H1 (cell line): ENCODE data around the gene GRIFIN. TPM values are rescaled to one million over a fixed set of nuclear protein-coding genes. Genes with fewer than 3 reads are reported as not detected.
A peak's percentile ranks its signal among the peaks of the same experiment; 100 is the strongest.

Source experiments
- CTCF ChIA-PET: fragments of 300-600 bp; sonication (Branson Sonifier 250); formaldehyde crosslinking; loops from one replicate; lab custom pipeline; 2021; ENCODE audit not compliant: partially characterized antibody; lab: Charles Lee
- POLR2A ChIA-PET: fragments of 300-600 bp; sonication (Branson Sonifier 250); formaldehyde crosslinking; loops from one replicate; lab custom pipeline; 2021; ENCODE audit warnings: inconsistent platforms; ENCODE audit not compliant: partially characterized antibody; lab: Charles Lee
- DNase-seq, 2 experiments: peaks; one replicate each; pipeline versions ENCODE4 v3.0.0 to v3.0.0-alpha.2; 2010 to 2022; ENCODE audit warnings: low spot score in 2 of 2, low read depth in 1 of 2, mixed read lengths in 1 of 2
- FAIRE-seq: peaks from 2 replicates; lab custom pipeline; 2011; peaks lifted over from hg19 to GRCh38; lab: Jason Lieb, UNC
- H2AFZ ChIP-seq: 2 replicates; pipeline ENCODE4 v1.8.1; 2012; ENCODE audit warnings: low read length, inconsistent platforms
- H2AK5ac ChIP-seq: 2 replicates; pipeline ENCODE4 v1.6.1; 2013; ENCODE audit warnings: low read depth, low read length
- H2BK120ac ChIP-seq: replicated peaks from 2 replicates; pipeline ENCODE3; 2013; ENCODE audit warnings: low read depth, low read length, inconsistent platforms
- H2BK12ac ChIP-seq: 2 replicates; pipeline ENCODE4 v1.6.1; 2013; ENCODE audit warnings: low read depth, low read length
- H2BK15ac ChIP-seq: 2 replicates; pipeline ENCODE4 v1.6.1; 2013; ENCODE audit warnings: low read length
- H2BK20ac ChIP-seq: 2 replicates; pipeline ENCODE4 v1.6.1; 2013; ENCODE audit warnings: low read length
- H2BK5ac ChIP-seq: 2 replicates; pipeline ENCODE4 v1.6.1; 2013; ENCODE audit warnings: low read depth, low read length
- H3K14ac ChIP-seq: 2 replicates; pipeline ENCODE4 v1.6.1; 2013; ENCODE audit warnings: inconsistent platforms; ENCODE audit not compliant: insufficient read length
- H3K18ac ChIP-seq: 2 replicates; pipeline ENCODE4 v1.6.1; 2013; ENCODE audit warnings: low read length; ENCODE audit errors: extremely low read depth
- H3K23ac ChIP-seq: 2 replicates; pipeline ENCODE4 v1.6.1; 2013; ENCODE audit warnings: inconsistent platforms; ENCODE audit not compliant: insufficient read length
- H3K23me2 ChIP-seq: 2 replicates; pipeline ENCODE4 v1.6.1; 2013; ENCODE audit warnings: low read depth, low read length
- H3K27ac ChIP-seq: 2 replicates; pipeline ENCODE4 v1.6.1; 2011; ENCODE audit warnings: low read depth, low read length, inconsistent platforms
- H3K27me3 ChIP-seq, 4 experiments: replicated peaks in 1 of 4; 1 replicate in 1 of 4; 2 replicates in 3 of 4; pipeline versions ENCODE4 v1.6.1 to v1.8.1; 2011 to 2013; ENCODE audit warnings: low read length in 3 of 4, mild to moderate bottlenecking in 3 of 4, inconsistent platforms in 2 of 4, mixed read lengths in 2 of 4, moderate library complexity in 1 of 4; ENCODE audit not compliant: control insufficient read depth in 3 of 4, insufficient read depth in 3 of 4; ENCODE audit errors: extremely low read depth in 1 of 4
- H3K36me3 ChIP-seq, 4 experiments: 2 replicates each; pipeline versions ENCODE4 v1.6.1 to v1.8.1; 2011 to 2013; ENCODE audit warnings: mild to moderate bottlenecking in 4 of 4, low read length in 3 of 4, moderate library complexity in 2 of 4, control low read depth in 1 of 4, inconsistent platforms in 1 of 4; ENCODE audit not compliant: insufficient read depth in 4 of 4, control insufficient read depth in 2 of 4
- H3K4ac ChIP-seq: replicated peaks from 2 replicates; pipeline ENCODE3; 2013; ENCODE audit warnings: low read length, low read depth, mixed read lengths, inconsistent platforms; ENCODE audit not compliant: insufficient read length
- H3K4me1 ChIP-seq, 4 experiments: replicated peaks in 1 of 4; 1 replicate in 1 of 4; 2 replicates in 3 of 4; pipeline versions ENCODE4 v1.6.1 to v1.8.1; 2011 to 2013; ENCODE audit warnings: low read length in 3 of 4, inconsistent platforms in 2 of 4, mixed read lengths in 1 of 4; ENCODE audit not compliant: insufficient read depth in 4 of 4, control insufficient read depth in 3 of 4
- H3K4me2 ChIP-seq, 2 experiments: 2 replicates each; pipeline versions ENCODE4 v1.6.1 to v1.8.1; 2011 to 2013; ENCODE audit warnings: low read depth in 2 of 2, low read length in 2 of 2, control low read depth in 1 of 2, inconsistent platforms in 1 of 2, mild to moderate bottlenecking in 1 of 2; ENCODE audit not compliant: insufficient read depth in 1 of 2
- H3K4me3 ChIP-seq, 4 experiments: fragments of 200-600, 300-600 bp in 1 of 4; sonication (generic), shearing (Covaris generic), sonication (Bioruptor Twin) in 1 of 4; 2 replicates each; pipeline versions ENCODE4 v1.5.1 to v1.8.1; 2011 to 2016; ENCODE audit warnings: low read length in 4 of 4, low read depth in 3 of 4, control low read depth in 2 of 4, inconsistent platforms in 2 of 4, mild to moderate bottlenecking in 2 of 4, mixed read lengths in 1 of 4, moderate library complexity in 1 of 4; ENCODE audit not compliant: insufficient read depth in 2 of 4; ENCODE audit errors: extremely low read depth in 1 of 4
- H3K56ac ChIP-seq: replicated peaks from 2 replicates; pipeline ENCODE3; 2013; ENCODE audit warnings: low read depth, mild to moderate bottlenecking, mixed read lengths, low read length, inconsistent platforms; ENCODE audit not compliant: insufficient read length
- H3K79me1 ChIP-seq: 2 replicates; pipeline ENCODE4 v1.6.1; 2013; ENCODE audit warnings: low read depth, low read length, control low read depth
- H3K79me2 ChIP-seq, 2 experiments: 2 replicates each; pipeline versions ENCODE4 v1.6.1 to v1.8.1; 2012 to 2013; ENCODE audit warnings: low read length in 2 of 2, mild to moderate bottlenecking in 2 of 2, inconsistent platforms in 1 of 2; ENCODE audit not compliant: insufficient read depth in 2 of 2, control insufficient read depth in 1 of 2
- H3K9ac ChIP-seq, 4 experiments: replicated peaks in 1 of 4; 1 replicate in 1 of 4; 2 replicates in 3 of 4; pipeline versions ENCODE4 v1.6.1 to v1.8.1; 2011 to 2013; ENCODE audit warnings: low read depth in 3 of 4, low read length in 3 of 4, control low read depth in 2 of 4, mild to moderate bottlenecking in 2 of 4, moderate library complexity in 2 of 4, inconsistent platforms in 1 of 4; ENCODE audit errors: extremely low read depth in 1 of 4
- H3K9me3 ChIP-seq, 2 experiments: 2 replicates each; pipeline versions ENCODE4 v1.6.1 to v1.8.1; 2012 to 2013; ENCODE audit warnings: mild to moderate bottlenecking in 2 of 2, moderate library complexity in 2 of 2, control low read depth in 1 of 2, inconsistent platforms in 1 of 2, low read depth in 1 of 2, low read length in 1 of 2, mixed read lengths in 1 of 2; ENCODE audit not compliant: insufficient read depth in 2 of 2
- H4K20me1 ChIP-seq, 2 experiments: replicated peaks in 1 of 2; 2 replicates each; pipeline versions ENCODE3 to v1.8.1; 2011 to 2013; ENCODE audit warnings: inconsistent platforms in 2 of 2, low read length in 2 of 2, mild to moderate bottlenecking in 1 of 2; ENCODE audit not compliant: insufficient read depth in 2 of 2, control insufficient read depth in 1 of 2
- H4K5ac ChIP-seq: 2 replicates; pipeline ENCODE4 v1.6.1; 2013; ENCODE audit warnings: low read length, low read depth, mixed read lengths, inconsistent platforms; ENCODE audit not compliant: insufficient read length
- H4K8ac ChIP-seq: 2 replicates; pipeline ENCODE4 v1.8.0; 2013; ENCODE audit warnings: mild to moderate bottlenecking, moderate library complexity, low read length, inconsistent platforms; ENCODE audit not compliant: insufficient read depth; ENCODE audit errors: extremely low read depth
- H4K91ac ChIP-seq: replicated peaks from 2 replicates; pipeline ENCODE3; 2013; ENCODE audit warnings: low read length, mixed read lengths, inconsistent platforms; ENCODE audit not compliant: insufficient read length
- ASH2L ChIP-seq: fragments of 200-600, 300-600 bp; sonication (generic); IDR thresholded peaks from one replicate; pipeline ENCODE4 v1.7.1; 2017; ENCODE audit warnings: low read length
- BACH1 ChIP-seq: IDR thresholded peaks from 2 replicates; pipeline ENCODE4 v1.6.1; 2012; ENCODE audit warnings: low read length, improper control_type of control experiment
- CBX8 ChIP-seq: fragments of 300-800, 300-1000 bp; sonication (generic); IDR thresholded peaks from 2 replicates; pipeline ENCODE4 v1.7.1; 2016; ENCODE audit warnings: low read depth, low read length, borderline replicate concordance
- CHD1 ChIP-seq: IDR thresholded peaks from 2 replicates; pipeline ENCODE4 v1.6.1; 2012; ENCODE audit warnings: low read depth, low read length, improper control_type of control experiment
- EGR1 ChIP-seq: IDR thresholded peaks from 2 replicates; pipeline ENCODE4 v1.6.1; 2011; ENCODE audit warnings: low read depth, low read length, borderline replicate concordance
- EP300 ChIP-seq, 2 experiments: IDR thresholded peaks; 1 replicate in 1 of 2; 2 replicates in 1 of 2; pipeline ENCODE4 v1.6.1; 2011 to 2012; ENCODE audit warnings: low read depth in 2 of 2, low read length in 2 of 2, mild to moderate bottlenecking in 2 of 2, borderline replicate concordance in 1 of 2, inconsistent platforms in 1 of 2, moderate library complexity in 1 of 2
- HDAC2 ChIP-seq, 2 experiments: fragments of 300-600 bp in 1 of 2; sonication (generic) in 1 of 2; IDR thresholded peaks; 2 replicates each; pipeline ENCODE4 v1.6.1; 2011 to 2012; ENCODE audit warnings: low read depth in 2 of 2, low read length in 2 of 2, mild to moderate bottlenecking in 2 of 2, moderate library complexity in 2 of 2, borderline replicate concordance in 1 of 2, inconsistent platforms in 1 of 2
- KDM1A ChIP-seq: fragments of 200-600, 300-600 bp; sonication (generic); IDR thresholded peaks from 2 replicates; pipeline ENCODE4 v1.7.1; 2016; ENCODE audit warnings: mild to moderate bottlenecking, low read length, borderline replicate concordance
- RNF2 ChIP-seq: fragments of 200-900, 300-1000 bp; sonication (generic); IDR thresholded peaks from 2 replicates; pipeline ENCODE4 v1.7.1; 2016; ENCODE audit warnings: borderline replicate concordance, low read depth, mild to moderate bottlenecking, antibody characterized with exemption, low read length; ENCODE audit not compliant: poor library complexity, severe bottlenecking; ENCODE audit errors: missing control alignments
- TEAD4 ChIP-seq: IDR thresholded peaks from 2 replicates; pipeline ENCODE4 v1.6.1; 2012; ENCODE audit warnings: low read depth, low read length, inconsistent platforms, mixed read lengths
- ZNF274 ChIP-seq: IDR thresholded peaks from 2 replicates; pipeline ENCODE4 v1.7.0; 2012; ENCODE audit warnings: low read length, borderline replicate concordance; ENCODE audit errors: extremely low read depth
- WGBS, 2 experiments: shearing (Covaris generic) in 1 of 2; methylation state at CpG; one replicate each; pipeline versions ENCODE4 v1.1.6 to v1.1.7; 2013 to 2015; ENCODE audit warnings: low lambda C conversion rate in 2 of 2, mixed read lengths in 2 of 2, inconsistent platforms in 1 of 2, low coverage in 1 of 2, missing lambda C conversion rate in 1 of 2; ENCODE audit not compliant: insufficient replicate concordance in 2 of 2, insufficient coverage in 1 of 2, insufficient read length in 1 of 2; ENCODE audit errors: extremely low coverage in 1 of 2, missing lambda C conversion rate in 1 of 2; 5-methylcytosine and 5-hydroxymethylcytosine counted together
- polyA plus RNA-seq, 7 experiments: library from polyadenylated mRNA; depleted of rRNA in 3 of 7; stranded (reverse) in 5 of 7; unstranded in 2 of 7; fragments of >200 nt in 5 of 7; fragments of 200-250 nt in 2 of 7; gene quantifications; 1 replicate in 5 of 7; 2 replicates in 1 of 7; 4 replicates in 1 of 7; pipeline versions ENCODE4 v1.2.1 to v1.2.3, GENCODE V29; 2011 to 2013; ENCODE audit warnings: missing spikeins in 2 of 7, mixed read lengths in 2 of 7
- total RNA-seq: library from RNA; stranded (reverse); fragmentation: NEBNext Ultra II Directional; extraction: Animal tissue kit (Norgen Biotek cat#: 25700); gene quantifications from 2 replicates; pipeline ENCODE4 v1.2.1, GENCODE V29; 2021

GRIFIN gene
- total and polyA plus RNA-seq, 2 of the 8 experiments (the other 6 are each of a cell fraction or from before 2014, with no cell fraction given), result not detected

DNA sequence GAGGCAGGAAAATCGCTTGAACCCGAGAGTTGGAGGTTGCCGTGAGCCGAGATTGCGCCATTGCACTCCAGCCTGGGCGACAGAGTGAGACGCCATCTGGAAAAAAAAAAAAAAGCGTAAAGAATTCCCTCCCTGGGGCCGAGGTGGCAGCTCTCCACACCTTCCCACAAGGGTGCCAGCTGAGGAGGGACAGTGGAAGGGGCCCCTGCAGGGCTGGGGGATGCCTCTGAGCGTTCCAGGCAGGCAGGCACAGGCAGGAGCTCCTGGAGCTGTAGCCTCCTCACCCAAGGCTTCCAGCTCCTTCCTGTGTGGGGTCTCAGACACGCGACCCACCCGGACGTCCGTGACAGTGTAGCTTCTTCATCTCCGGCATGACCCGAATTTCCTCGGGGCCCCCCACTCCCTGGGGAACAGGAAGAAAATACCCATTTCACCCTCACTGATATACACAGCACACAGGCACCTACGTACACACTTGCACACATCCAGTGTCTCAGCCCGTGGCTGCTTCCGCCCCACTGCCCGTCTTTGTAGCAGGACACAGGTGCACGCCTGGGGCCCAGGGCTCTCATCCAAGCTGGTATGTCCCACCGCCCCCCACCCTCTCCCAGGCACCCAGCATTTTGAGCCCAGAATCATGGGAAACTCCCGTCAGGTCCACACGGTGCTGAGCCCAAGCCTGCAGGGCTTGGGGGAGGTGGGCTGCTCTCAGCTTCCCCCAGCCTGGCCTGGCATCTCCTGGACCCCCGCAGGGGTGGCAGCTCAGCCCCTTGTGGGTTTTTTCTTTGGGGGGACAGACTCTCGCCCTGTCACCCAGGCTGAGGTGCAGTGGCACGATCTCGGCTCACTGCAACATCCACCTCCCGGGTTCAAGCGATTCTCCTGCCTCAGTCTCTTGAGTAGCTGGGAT lies 25.7 kb downstream of the GRIFIN start:
- WGBS, 2 experiments, result 92% methylated on average over 26 of the region's 32 CpGs; no CpG with 5 or more reads in 1 of the 2 experiments
- DNase-seq, result no peak
- H3K27ac ChIP-seq, result no peak overlapping the region
- H4K20me1 ChIP-seq, result peaks cover 0 to 1% of the 10 kb centered on the region in 2 experiments
- no peak overlapping the region for H2BK15ac ChIP-seq
- no peak overlapping the region for H3K14ac ChIP-seq
- ChIA-PET POLR2A (interaction anchor here (0.6 to 2.6 kb wide), 6 partner anchors 11 to 118 kb away, joined by 3 to 16 read pairs (median 4); no protein-coding TSS in a partner anchor), CTCF (interaction anchor here (0.6 to 7.6 kb wide), 40 partner anchors 13 to 263 kb away, joined by 3 to 266 read pairs (median 5); partner anchors contain the start of genes CHST12, GRIFIN and IQCE)
- H4K5ac ChIP-seq, result no peak overlapping the region
- H3K23me2 ChIP-seq, result no peaks in the 10 kb centered on the region; the same call in 1 of the 2 replicates
- no peak overlapping the region for H4K8ac ChIP-seq
- no peaks in the 10 kb centered on the region for H3K79me1 ChIP-seq
- H3K18ac ChIP-seq, result no peak overlapping the region; the same call in 1 of the 2 replicates
- H3K4me3 ChIP-seq, result no peak overlapping the region
- no peak overlapping the region for H3K23ac ChIP-seq
- no peak overlapping the region for H2AFZ ChIP-seq
- H2AK5ac ChIP-seq, result peak overlapping the region; percentile 95; the same call in 1 of the 2 replicates
- no peak overlapping the region for H2BK20ac ChIP-seq
- no peaks in the 10 kb centered on the region for H3K79me2 ChIP-seq
- H2BK5ac ChIP-seq, result no peak overlapping the region
- H3K9ac ChIP-seq, result no peak overlapping the region
- no peaks in the 10 kb centered on the region for H3K27me3 ChIP-seq
- no peak overlapping the region for H3K56ac ChIP-seq
- H4K91ac ChIP-seq, result no peak overlapping the region
- no peak overlapping the region for H3K4me2 ChIP-seq
- no peaks in the 10 kb centered on the region for H3K36me3 ChIP-seq
- peaks cover 0 to 8% (median 6%) of the 10 kb centered on the region in 4 experiments; a peak in 5 of 7 replicates for H3K4me1 ChIP-seq
- no peak overlapping the region for H3K4ac ChIP-seq
- H2BK12ac ChIP-seq, result no peak overlapping the region
- no peaks in the 10 kb centered on the region for H3K9me3 ChIP-seq
- no peak overlapping the region for H2BK120ac ChIP-seq
- FAIRE-seq, result no peak
- no peak for TF ChIP-seq EGR1
- no peak for TF ChIP-seq CHD1
- no peak for TF ChIP-seq CBX8
- no peak for TF ChIP-seq BACH1
- no peak for TF ChIP-seq ZNF274
- no peak for TF ChIP-seq TEAD4
- TF ChIP-seq RNF2, result no peak
- no peak for TF ChIP-seq ASH2L
- no peak for TF ChIP-seq KDM1A
- TF ChIP-seq HDAC2 (IDR thresholded peaks at IDR 0.05; ENCODE audit: borderline replicate concordance in 1 of 2, low read depth in 2 of 2, low read length in 2 of 2), result no peak
- no peak for TF ChIP-seq EP300 (IDR thresholded peaks at IDR 0.05; ENCODE audit: borderline replicate concordance in 1 of 2, low read depth in 2 of 2, low read length in 2 of 2)
